Endometrium (tissue), 2 donors: ENCODE results near the gene VPS13D.
"Not testable (repeated sequence)": the region's sequence is repeated elsewhere in the genome, so short reads cannot be mapped to it uniquely, and the experiment has no call there.

Source experiments
- FAIRE-seq: peaks from 2 replicates; lab custom pipeline; 2012; peaks lifted over from hg19 to GRCh38; lab: Jason Lieb, UNC
- donor health status: control.
- donor health status: control.

The VPS13D gene

DNA sequence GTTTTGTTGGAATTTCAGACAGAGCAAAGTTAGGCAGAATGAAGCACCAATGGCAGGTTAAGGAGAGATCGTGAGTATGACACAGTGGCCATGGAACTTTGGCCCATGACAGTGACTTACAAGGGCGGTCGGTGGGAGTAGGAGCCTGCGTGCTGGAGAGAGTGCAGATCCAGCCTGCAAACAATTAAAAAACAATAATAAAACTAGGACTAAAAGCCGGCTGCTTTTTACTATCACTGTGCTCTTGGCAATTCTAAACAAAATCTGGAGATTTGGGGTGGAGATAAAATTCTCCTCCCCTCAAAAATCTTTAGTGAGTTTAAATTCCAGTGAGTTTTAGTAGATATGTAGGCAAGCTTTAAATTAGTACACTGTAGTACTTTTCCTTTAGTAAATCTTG is 291.3 kb downstream of the VPS13D start:
- peak; percentile 94 for FAIRE-seq

DNA sequence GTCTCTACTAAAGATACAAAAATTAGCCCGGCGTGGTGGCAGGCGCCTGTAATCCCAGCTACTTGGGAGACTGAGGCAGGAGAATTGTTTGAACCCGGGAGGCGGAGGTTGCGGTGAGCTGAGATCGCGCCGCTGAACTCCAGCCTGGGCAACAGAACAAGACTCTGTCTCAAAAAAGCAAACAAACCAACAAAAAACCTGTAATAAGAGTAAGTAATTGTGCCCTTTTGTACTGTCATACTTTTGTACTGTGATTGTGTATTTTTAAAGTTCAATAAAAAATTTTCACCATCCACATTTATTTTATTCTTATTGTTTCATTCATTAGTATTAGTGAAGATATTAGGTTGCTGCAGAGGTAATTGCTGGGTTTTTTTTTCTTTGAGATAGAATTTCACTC is 292.9 kb downstream of the VPS13D start:
- FAIRE-seq = not testable (repeated sequence)

DNA sequence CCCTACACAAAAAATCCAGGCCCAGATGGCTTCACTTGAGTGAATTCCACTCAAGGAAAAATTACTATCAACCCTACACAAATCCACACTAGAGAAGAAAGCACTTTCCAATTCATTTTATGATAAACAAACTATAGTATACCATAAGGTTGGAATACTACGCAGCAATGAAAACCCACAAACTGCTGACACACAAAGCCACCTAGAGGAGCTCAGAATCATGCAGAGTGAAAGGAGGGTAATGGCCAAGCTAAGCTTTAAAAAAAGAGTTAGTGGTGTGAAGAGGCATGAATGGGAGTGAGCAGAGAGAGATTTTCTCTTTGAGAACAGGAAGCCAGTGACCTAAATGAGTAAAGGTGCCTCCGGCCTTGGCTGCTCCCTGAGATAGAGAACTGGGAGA is 294.4 kb downstream of the VPS13D start:
- no peak for FAIRE-seq

DNA sequence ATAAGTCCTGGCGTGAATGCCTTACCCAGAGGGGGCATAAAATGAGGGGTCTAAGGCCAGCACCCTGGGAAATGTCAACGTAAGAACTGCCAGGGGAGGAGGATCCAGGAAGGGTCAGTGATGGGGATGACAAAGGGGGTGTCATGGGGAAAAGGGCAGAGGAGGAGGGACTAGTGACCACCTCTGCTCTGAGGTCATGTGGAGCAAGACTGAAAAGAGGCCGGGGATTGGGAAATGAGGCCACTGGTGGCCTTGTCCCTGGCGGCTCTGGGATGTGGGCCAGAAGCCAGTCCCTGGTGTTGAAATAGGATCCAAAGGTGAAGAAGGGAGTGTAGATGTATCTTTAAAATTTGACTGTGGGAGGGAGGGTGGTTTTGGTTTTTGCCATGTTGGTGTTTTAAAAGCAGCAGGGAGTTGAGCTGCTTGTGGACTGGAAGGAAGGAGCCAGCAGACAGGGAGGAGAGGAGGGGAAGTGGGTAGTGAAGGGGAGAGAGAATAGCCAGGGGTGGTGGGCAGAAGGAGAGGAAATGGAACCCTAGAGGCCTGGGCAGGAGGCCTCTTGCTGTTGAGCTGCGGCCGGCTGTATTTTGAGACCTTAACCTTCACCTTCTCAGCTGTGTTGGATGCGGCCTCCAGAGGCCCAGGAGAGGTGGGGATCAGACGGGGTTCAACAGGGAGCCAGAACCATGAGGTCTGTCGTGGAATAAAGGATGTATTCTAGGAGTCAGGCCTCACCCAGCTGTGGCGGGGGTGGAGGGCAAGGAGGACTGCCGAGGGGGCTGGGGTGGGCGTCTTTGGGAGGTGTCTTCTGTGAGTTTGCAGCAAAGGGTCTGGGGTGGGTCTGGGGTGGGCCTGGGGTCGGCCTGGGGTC is 295.7 kb downstream of the VPS13D start:
- no peak for FAIRE-seq

DNA sequence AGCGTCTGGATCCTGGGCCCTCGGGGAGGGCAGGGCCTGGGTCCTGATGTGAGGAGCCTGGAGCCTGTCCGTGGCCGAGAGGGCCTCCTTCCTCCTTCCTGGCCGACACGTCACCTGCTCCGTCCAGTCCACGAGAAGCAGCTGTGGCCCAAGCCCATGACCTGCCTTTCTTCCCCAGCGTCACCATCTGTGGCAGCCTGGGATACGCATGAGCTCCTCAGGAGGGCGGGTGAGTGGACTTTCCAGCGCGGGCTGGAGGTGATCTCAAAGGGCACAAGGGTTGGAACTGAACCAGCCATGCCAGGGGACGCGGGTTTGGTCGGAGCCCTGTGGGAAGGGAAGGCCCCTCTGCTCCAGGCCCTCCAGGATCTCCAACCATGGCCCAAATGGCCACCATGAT is 297.7 kb downstream of the VPS13D start:
- no peak for FAIRE-seq

DNA sequence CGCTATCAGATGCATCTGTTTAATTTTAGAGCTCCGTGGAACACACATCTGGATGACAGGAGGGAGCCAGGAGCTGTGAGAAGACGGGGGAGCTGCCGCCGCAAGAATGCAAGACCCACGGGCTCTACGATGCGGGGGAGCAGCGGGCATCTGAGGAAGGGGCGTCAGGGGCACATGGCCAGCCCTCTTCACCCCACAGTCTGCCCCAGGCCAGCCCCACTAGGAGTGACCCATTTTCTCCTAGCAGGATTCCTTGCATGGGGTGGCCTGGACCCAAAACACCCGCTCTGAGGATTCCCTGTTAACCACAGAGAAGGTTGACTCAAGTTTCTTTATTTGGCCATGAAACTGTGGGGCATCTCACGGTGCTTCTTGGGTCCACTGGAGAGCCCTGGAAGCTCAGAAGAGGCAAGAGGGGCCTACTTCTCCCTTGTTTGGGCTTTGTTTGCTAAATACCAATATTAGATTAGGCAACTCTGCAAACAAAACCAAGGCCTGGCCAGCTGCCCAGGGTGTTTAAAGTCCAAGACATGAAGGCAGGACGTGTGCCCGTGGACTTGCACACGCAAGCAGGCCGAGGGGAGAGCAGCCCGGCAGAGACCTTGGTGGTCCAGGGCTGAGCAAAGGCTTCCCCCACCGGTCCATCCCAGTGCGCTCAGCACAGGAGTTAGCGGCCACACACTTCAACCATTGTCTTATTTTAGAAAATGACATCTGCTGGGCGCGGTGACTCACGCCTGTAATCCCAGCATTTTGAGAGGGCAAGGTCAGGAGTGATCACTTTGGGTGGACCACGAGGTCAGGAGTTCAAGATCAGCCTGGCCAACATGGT is 298.4 kb downstream of the VPS13D start:
- no peak for FAIRE-seq

DNA sequence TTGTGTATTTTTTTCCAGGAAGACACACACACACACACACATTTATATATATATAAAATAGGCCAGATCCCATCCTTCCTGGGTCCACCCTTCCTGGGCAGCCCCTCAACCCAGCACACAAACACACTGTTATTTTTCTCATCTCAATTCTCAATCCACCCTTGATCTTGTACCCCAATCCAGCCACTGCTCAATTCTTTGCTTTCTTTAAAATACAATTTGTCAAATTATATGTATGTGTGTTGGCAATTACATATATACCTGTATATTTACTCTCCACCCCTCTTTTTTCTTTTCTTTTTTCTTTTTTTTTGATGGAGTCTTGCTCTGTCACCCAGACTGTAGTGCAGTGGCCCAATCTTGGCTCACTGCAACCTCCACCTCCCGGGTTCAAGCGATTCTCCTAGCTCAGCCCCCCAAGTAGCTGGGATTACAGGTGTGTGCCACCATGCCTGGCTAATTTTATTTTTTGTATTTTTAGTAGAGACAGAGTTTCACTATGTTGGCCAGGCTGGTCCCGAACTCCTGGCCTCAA is 299.9 kb downstream of the VPS13D start:
- FAIRE-seq = no peak

DNA sequence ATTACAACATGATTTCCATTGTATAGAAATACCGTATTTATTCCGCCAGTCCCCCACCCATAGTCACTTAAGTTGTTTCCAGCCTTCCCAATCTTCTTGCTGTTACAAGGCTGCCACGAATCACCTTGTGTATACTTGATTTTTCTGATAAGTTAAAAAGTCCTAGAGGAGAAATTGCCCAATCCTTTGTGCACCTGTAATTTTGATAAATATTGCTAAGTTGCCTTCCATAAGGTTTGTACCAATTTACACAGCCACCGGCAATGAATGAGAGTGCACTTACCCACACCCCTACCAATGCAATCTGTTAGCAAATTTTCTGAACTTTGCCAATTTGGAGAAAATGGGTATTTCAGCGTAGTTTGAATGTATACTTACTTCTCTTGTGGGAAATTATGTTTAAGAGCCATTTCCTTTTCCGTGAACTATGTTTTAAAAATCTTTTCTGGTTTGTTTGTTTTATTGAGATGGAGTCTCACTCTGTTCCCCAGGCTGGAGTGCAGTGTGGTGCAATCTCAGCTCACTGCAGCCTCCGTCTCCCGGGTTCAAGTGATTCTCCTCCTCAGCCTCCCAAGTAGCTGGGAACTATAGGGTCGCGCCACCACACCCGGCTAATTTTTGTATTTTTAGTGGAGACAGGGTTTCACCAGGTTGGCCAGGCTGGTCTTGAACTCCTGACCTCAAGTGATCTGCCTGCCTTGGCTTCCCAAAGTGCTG is 300.8 kb downstream of the VPS13D start:
- no peak for FAIRE-seq

DNA sequence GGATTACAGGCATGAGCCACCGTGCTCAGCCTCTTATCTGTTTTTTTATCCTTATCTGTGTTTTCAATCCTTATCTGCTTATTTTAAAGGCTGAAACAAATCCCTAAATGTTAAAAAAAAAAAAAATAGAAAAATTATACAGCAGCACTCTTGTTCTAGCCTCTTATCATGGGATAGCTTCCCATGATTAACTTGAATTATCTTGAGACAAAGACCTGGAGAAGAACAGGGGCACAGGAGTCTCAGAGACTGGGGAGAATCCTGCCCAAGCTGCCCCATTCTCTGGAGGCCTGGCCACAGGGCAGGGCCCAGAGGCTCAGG is 301.3 kb downstream of the VPS13D start:
- FAIRE-seq = no peak

DNA sequence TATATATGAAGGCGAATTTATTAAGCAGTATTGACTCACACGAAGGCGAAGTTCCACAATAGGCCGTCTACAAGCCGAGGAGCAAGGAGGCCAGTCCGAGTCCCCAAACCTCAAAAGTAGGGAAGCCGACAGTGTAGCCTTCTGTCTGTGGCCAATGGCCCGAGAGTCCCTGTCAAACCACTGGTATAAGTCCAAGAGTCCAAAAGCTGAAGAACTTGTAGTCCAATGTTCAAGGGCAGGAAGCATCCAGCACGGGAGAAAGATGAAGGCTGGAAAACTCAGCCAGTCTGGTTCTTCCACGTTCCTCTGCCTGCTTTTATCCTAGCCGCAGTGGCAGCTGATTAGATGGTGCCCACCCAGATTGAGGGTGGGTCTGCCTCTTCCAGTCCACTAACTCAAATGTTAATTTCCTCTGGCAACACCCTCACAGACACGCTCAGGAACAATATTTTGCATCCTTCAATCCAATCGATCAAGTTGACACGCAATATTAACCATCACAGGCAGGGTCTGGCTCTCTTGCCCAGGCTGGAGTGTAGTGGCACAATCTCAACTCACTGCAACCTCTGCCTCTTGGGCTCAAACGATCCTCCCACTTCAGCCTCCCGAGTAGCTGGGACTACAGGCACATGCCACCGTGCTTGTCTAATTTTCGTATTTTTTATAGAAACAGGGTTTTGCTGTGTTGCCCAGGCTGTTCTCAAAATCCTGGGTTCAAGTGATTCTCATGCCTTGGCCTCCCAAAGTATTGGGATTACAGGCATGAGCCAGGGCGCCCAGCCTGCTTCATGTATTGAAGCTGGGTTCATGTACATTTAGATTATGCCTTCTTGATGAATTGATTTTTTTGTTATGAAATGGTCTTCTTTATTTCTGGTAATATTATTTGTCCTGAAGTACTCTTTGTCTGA is 302.8 kb downstream of the VPS13D start:
- FAIRE-seq = no peak

DNA sequence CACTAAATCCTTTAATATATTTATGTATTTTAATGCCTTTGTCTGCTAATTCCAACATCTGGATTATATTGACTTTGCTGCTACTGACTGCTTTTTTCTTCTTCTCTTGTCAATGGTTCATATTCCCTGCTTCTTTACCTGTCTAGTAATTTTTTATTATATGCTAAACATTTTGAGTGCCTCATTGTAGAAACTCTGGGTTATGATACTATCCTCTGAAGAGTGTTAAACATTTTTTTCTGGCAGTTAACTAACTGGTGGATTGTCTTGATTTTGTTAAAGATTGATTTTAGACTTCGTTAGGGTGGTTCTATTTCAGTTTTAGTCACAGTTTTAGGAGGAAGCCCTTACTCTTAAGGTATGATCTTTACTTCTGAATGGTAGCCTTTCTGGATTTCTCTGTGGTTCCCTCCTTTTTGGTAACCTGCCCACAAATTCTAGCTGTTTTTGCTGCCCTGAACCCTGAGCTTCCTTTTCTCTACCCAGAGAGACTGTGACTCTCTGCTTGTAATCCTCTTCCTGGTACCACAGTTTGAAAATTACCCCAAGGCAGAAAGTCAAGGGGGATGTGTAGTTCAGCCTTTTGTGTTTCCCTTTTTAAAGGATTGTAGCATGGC is 306.3 kb downstream of the VPS13D start:
- FAIRE-seq = no peak

DNA sequence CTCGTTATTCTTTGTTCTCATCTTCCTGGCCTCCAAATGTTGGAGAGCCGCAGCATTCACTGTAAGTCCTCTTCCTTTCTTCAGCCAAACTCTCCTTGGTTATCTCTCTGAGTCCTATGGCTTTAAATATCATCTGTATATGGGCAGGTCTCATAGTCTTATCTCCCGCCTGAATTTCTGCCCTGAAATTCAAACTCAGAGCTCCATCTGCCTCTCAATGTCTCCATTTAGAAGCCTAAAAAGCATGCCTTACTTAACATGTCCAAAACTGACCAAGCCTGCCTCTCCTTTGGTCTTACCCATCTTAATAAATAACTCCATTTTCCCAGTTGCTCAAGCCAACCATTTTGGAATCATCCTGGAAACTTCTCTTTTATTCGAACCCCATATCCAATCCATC is 307.5 kb downstream of the VPS13D start:
- no peak for FAIRE-seq

DNA sequence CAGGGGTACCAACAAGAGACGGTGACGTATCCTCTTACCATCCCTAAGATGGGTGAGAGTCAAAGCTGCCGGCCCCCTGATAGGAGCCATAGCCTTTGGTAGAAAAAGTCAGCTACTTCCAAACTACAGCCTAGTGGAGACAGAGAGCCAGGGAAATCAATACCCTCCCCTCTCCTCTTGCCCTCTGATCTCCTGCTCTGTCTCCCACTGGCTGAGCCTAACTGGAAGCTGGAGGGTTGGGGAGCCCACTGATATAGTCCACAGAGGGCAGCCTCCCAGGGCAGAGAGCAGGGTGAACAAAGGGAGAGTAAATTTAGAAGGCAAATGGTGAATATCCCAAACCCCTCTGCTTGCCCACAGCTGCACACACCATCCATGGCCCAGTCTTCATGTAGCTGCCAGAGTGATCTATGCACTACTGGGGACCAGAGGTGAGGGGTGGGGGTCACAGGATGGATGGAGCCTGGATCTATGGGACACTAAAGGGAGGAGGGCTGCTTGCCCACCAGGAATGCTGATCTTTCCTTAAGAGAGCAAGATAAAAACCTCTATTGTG is 308.2 kb downstream of the VPS13D start:
- FAIRE-seq = no peak

DNA sequence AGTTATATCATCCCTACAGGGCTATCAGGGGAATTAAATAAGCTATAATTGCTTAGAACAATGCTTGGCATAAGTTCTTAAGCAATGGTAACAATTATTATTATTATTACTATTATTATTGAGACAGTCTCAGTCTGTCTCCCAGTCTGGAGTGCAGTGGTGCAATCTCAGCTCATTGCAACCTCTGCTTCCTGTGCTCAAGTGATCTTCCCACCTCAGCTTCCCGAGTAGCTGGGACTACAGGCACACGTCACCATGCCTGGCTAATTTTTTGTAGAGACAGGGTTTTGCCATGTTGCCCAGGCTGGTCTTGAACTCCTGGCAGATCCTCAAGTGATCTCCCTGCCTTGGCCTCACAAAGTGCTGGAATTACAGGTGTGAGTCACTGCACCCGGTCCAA is 308.7 kb downstream of the VPS13D start:
- not testable (repeated sequence) for FAIRE-seq

DNA sequence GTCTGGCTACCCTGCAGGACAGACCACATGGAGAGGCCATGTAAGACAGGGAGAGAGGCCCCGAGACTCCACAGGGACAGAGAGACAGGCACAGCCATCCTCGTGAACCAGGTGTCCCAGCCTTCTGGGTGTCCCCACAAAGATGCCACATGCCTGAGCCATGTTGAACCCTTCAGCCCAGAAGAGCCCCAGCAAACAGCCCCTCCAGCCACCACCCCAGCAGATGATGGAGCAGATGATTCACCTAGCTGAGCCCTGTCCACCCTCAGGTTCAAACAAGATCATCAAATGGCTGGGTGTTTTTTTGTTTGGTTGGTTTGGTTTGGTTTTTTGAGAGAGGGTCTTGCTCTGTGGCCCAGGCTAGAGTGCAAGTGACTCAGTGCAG is 309.5 kb downstream of the VPS13D start:
- FAIRE-seq = no peak

DNA sequence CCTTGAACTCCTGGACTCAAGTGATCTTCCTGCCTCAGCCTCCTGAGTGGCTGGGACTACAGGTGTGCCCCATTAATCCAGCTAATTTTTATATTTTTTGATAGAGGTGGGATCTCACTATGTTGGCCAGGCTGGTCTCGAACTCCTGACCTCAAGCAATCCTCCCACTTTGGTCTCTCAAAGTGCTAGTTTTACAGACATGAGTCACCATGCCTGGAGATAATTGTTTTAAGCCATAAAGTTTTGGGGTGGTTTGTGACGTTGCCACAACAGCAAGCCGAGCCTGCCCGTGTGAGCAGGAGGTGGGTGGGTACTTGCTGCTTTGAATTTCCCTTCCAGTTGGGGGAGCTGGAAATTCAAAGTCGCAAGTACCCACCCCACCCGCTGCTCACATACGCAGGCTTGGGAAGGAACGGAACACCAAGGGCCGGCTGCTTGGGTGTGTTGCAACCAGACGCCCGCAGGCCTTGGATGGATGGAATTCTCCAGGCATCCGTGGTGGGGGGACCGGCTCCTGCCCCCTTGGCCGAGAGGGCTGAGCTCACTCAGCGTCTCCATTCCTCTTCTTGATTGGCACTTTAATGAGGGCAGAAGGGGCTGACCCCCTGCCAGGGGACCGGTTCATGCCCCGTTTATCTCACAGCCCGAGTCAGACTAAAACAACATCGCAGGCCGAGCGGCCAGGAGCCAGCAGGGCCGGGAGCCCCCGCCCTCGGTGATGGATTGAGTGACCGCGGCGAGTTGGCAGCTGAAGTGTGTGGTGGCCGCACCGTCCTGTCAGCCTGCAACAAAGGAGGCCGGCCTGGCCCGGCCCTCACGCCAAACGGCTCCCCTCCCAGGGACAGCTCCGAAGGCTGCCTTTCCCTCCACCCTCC is 310.1 kb downstream of the VPS13D start:
- no peak for FAIRE-seq

DNA sequence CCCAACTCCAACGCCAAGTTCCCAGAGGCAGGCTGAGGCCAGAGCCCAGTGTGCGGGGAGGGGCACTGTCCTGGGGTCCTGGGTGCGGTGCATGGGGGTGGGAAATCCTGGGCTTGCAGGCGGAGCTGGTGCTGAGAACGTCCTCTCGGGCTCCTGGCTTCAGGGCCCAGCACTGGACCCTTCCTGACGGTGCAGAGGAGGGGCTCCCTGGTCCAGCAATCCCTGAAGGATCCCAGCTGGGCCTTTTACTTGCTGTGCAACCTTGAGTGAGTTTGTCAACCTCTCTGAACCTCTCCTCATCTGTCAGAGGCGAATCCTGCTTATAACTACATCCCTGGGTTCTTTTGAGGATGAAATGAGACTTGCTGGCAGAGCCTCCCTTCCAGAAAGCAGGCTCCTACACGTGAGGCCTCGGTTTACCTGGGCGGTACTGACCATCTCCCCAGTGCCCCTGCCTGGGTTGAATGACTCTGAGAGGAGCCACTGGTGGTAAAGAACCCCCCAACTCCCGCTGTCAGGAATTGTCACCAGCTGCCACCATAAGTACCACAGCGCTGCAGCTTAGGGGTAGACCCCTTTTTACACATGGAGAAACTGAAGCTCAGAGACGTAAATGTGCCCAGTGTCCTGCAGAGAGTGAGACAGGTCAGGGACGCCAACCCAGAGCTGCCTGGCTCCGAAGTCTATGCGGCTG is 310.9 kb downstream of the VPS13D start:
- FAIRE-seq = no peak

DNA sequence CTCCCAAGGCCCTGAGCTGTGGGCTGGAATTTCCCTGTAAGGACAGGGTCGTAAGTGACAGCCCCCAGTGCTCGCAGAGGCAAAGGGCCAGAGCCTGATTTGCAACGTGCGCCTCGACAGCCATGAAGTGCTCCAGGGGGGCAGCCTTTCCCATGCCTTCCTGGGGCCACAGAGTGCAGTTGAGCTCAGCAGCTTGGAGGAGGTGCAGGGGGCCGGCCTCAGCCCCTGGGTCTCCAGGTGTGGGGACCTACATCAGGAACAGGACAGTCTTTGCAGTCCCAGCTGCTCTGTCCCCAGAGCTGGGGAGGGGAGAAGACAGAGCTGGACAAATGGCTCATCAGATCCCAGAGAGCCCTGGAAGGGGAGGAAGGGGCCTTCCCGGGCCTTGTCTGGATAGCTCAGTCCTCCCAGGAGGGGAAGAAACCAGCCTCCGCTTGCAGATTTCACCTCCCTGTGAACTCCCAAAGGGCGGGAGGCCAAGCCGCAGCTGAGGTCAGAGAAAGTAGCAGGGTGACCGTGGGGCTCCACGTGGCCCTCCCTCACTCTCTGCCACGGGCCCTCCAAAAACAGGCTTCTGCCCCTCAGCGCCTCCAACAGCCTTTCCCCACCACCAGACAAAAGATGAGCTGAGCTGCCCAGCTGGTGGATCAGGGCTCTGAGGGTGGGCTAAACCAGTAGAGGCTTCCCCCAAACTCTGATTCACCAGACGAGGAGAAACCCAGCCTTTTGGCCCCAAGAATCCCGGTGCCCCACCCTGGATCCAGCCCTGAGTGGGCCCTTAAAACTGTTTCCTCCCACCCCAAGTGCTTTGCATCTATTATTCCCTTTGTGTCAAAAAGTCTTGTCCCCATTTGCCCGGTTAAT is 311.7 kb downstream of the VPS13D start:
- FAIRE-seq = no peak
